Measurements from ENCODE around the gene SARS2.
A peak's percentile ranks its signal among the peaks of the same experiment; 100 is the strongest.
"Not testable (repeated sequence)": the region's sequence is repeated elsewhere in the genome, so short reads cannot be mapped to it uniquely, and the experiment has no call there.

SARS2 gene

GRCh38 chr19:38877781-38878574 lies 52.6 kb downstream of the SARS2 start, which contains the start of gene RINL:
TSS of gene RINL (minus strand) at chr19:38878275. CDS start at chr19:38876742, 1,533 bp downstream.
- in situ Hi-C loops (cut with MboI; ENCODE audit: low sequenced_read_pairs, unreplicated experiment) = no loop called here
- TF ChIP-seq CTCF (IDR thresholded peaks at IDR 0.05; ENCODE audit: borderline replicate concordance, control extremely low read depth, extremely low read depth, insufficient read depth, missing control alignments) = no peak
- peak; percentile 85 for DNase-seq (ENCODE audit: low spot score)

GRCh38 chr19:38875656-38876395 lies 54.7 kb downstream of the SARS2 start:
- in situ Hi-C loops (cut with MboI; ENCODE audit: low sequenced_read_pairs, unreplicated experiment) = no loop called here
- TF ChIP-seq CTCF (IDR thresholded peaks at IDR 0.05; ENCODE audit: borderline replicate concordance, control extremely low read depth, extremely low read depth, insufficient read depth, missing control alignments) = no peak
- DNase-seq (ENCODE audit: low spot score) = no peak

- DNase-seq (ENCODE audit: low spot score); in situ Hi-C loops (cut with MboI; ENCODE audit: low sequenced_read_pairs, unreplicated experiment): not testable (repeated sequence)
Observed at GRCh38 chr19:38873400-38873799, 57.2 kb downstream of the SARS2 start.

GRCh38 chr19:38870612-38871011 lies 60.0 kb downstream of the SARS2 start:
- no peak for TF ChIP-seq CTCF (IDR thresholded peaks at IDR 0.05; ENCODE audit: borderline replicate concordance, control extremely low read depth, extremely low read depth, insufficient read depth, missing control alignments)
- in situ Hi-C loops (cut with MboI; ENCODE audit: low sequenced_read_pairs, unreplicated experiment) = no loop called here
- DNase-seq (ENCODE audit: low spot score) = no peak

- peak; percentile 92 for DNase-seq (ENCODE audit: low spot score)
- peak; percentile 93 for TF ChIP-seq CTCF (IDR thresholded peaks at IDR 0.05; ENCODE audit: borderline replicate concordance, control extremely low read depth, extremely low read depth, insufficient read depth, missing control alignments)
- in situ Hi-C loops (cut with MboI; ENCODE audit: low sequenced_read_pairs, unreplicated experiment) = no loop called here
Observed at GRCh38 chr19:38869836-38870607, 60.5 kb downstream of the SARS2 start.

- peak; percentile 42 for DNase-seq (ENCODE audit: low spot score)
- TF ChIP-seq CTCF (IDR thresholded peaks at IDR 0.05; ENCODE audit: borderline replicate concordance, control extremely low read depth, extremely low read depth, insufficient read depth, missing control alignments) = no peak
- in situ Hi-C loops (cut with MboI; ENCODE audit: low sequenced_read_pairs, unreplicated experiment) = no loop called here
Observed at GRCh38 chr19:38869160-38869835, 61.3 kb downstream of the SARS2 start.
